Natural killer cell (primary cell): Measurements from ENCODE around the gene RUNX2. TPM values are rescaled to one million over a fixed set of nuclear protein-coding genes. Genes with fewer than 3 reads are reported as not detected.

Experiments
- ATAC-seq, 3 donors: fragments of 150-1000 bp in 2 of 3; fragments of 200-7000 bp in 1 of 3; cut with Tn5 transposase; 1 replicate in 1 of 3; 2 replicates in 2 of 3; pipeline ENCODE4 v1.10.0; 2021; ENCODE audit warnings: mild to moderate bottlenecking in 2 of 3, moderate library complexity in 2 of 3
- DNase-seq, 2 donors: peaks; one replicate each; pipeline versions ENCODE4 v3.0.0 to v3.0.0-alpha.2; 2013 to 2021; ENCODE audit warnings: mixed read lengths in 1 of 2
- H3K27ac ChIP-seq: one replicate; pipeline ENCODE4 v1.5.1; 2013; ENCODE audit warnings: mild to moderate bottlenecking, low read length
- H3K27me3 ChIP-seq: one replicate; pipeline ENCODE4 v1.6.1; 2013; ENCODE audit warnings: low read length; ENCODE audit not compliant: control insufficient read depth, insufficient read depth
- H3K36me3 ChIP-seq: one replicate; pipeline ENCODE4 v1.6.1; 2013; ENCODE audit warnings: low read length; ENCODE audit not compliant: control insufficient read depth, insufficient read depth
- H3K4me1 ChIP-seq: one replicate; pipeline ENCODE4 v1.6.1; 2013; ENCODE audit warnings: low read length; ENCODE audit not compliant: control insufficient read depth, insufficient read depth
- H3K4me3 ChIP-seq: one replicate; pipeline ENCODE4 v1.5.1; 2013; ENCODE audit warnings: low read length
- H3K9me3 ChIP-seq: one replicate; pipeline ENCODE4 v1.6.1; 2013; ENCODE audit warnings: low read length; ENCODE audit not compliant: control insufficient read depth, insufficient read depth
- H3K27ac Mint-ChIP-seq, 2 donors: one replicate each; pipeline ENCODE4 v1.8.0; 2022; ENCODE audit warnings: mild to moderate bottlenecking in 2 of 2, mixed read lengths in 2 of 2, moderate library complexity in 1 of 2
- H3K27me3 Mint-ChIP-seq, 2 donors: one replicate each; pipeline ENCODE4 v1.8.0; 2022; ENCODE audit warnings: low read depth in 2 of 2, mixed read lengths in 2 of 2
- H3K36me3 Mint-ChIP-seq: one replicate; pipeline ENCODE4 v1.8.0; 2022; ENCODE audit warnings: mixed read lengths
- H3K4me1 Mint-ChIP-seq, 2 donors: one replicate each; pipeline ENCODE4 v1.8.0; 2022; ENCODE audit warnings: mixed read lengths in 2 of 2
- H3K4me3 Mint-ChIP-seq: one replicate; pipeline ENCODE4 v1.8.0; 2022; ENCODE audit warnings: mild to moderate bottlenecking, moderate library complexity, mixed read lengths
- H3K9me3 Mint-ChIP-seq, 2 donors: one replicate each; pipeline ENCODE4 v1.8.0; 2022; ENCODE audit warnings: mixed read lengths in 2 of 2
- WGBS: methylation state at CpG from one replicate; pipeline ENCODE4 v1.1.7; 2013; ENCODE audit warnings: missing lambda C conversion rate; ENCODE audit not compliant: insufficient coverage; 5-methylcytosine and 5-hydroxymethylcytosine counted together
- intact Hi-C: fragments of 100-400 bp; cut with micrococcal nuclease; formaldehyde crosslinking; loops from one replicate; pipeline ENCODE4 v1.14.2; 2022
- total RNA-seq, 4 donors: library from RNA; stranded (reverse); fragments of 120-200 nt in 1 of 4; gene quantifications; one replicate each; pipeline versions ENCODE4 v1.2.3 to v1.2.4, GENCODE V29; 2013 to 2022
- TF ChIP-seq, protein P1 (sequence below): fragments of 200-600 bp; IDR thresholded peaks from one replicate; pipeline ENCODE4 v1.8.0; 2022; ENCODE audit warnings: antibody characterized with exemption

The RUNX2 gene
- total RNA-seq, 3 donors from 2014 or later (not counting 1 experiment from before 2014, with no cell fraction given), result 5.0 to 19.2 (median 7.0) TPM

DNA sequence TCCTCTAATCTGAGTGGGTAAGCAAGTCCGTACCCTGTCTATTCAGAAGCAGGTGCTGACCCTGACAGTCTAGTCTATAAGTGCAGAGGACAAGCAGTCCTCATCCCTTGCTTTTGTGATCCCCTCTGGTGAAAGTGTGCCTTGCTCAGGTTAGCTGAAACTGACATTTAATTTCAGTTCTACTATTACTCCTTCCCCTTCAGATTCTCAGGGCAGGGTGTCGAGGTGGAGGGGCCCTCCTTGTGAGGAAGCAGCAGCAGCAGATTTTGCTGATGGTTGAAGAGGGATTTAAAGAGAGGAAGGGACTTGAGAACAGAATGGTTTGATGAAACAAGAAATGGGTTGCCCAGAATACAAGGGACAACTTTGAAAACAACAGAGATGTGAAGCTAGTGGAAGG is 378.2 kb downstream of the RUNX2 start:
- H3K4me1 ChIP-seq, result peaks cover 12% of the 10 kb centered on the region
- no peak overlapping the region for H3K4me3 ChIP-seq
- DNase-seq, result no peak
- intact Hi-C loops, result no loop called here
- WGBS, result 35% methylated on average over 2 of the region's 2 CpGs
- Mint-ChIP-seq H3K9me3 (no peaks in the 10 kb centered on the region), H3K4me3 (no peak overlapping the region), H3K4me1 (peaks cover 0 to 6% of the 10 kb centered on the region in 2 donors), H3K36me3 (no peaks in the 10 kb centered on the region), H3K27me3 (peaks cover 0 to 7% of the 10 kb centered on the region in 2 donors), H3K27ac (no peak overlapping the region)
- no peaks in the 10 kb centered on the region for H3K9me3 ChIP-seq
- ATAC-seq, result no peak
- H3K36me3 ChIP-seq, result no peaks in the 10 kb centered on the region
- H3K27me3 ChIP-seq, result no peaks in the 10 kb centered on the region
- TF ChIP-seq, protein P1, sequence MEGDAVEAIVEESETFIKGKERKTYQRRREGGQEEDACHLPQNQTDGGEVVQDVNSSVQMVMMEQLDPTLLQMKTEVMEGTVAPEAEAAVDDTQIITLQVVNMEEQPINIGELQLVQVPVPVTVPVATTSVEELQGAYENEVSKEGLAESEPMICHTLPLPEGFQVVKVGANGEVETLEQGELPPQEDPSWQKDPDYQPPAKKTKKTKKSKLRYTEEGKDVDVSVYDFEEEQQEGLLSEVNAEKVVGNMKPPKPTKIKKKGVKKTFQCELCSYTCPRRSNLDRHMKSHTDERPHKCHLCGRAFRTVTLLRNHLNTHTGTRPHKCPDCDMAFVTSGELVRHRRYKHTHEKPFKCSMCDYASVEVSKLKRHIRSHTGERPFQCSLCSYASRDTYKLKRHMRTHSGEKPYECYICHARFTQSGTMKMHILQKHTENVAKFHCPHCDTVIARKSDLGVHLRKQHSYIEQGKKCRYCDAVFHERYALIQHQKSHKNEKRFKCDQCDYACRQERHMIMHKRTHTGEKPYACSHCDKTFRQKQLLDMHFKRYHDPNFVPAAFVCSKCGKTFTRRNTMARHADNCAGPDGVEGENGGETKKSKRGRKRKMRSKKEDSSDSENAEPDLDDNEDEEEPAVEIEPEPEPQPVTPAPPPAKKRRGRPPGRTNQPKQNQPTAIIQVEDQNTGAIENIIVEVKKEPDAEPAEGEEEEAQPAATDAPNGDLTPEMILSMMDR, result no peak
- H3K27ac ChIP-seq, result no peak overlapping the region

DNA sequence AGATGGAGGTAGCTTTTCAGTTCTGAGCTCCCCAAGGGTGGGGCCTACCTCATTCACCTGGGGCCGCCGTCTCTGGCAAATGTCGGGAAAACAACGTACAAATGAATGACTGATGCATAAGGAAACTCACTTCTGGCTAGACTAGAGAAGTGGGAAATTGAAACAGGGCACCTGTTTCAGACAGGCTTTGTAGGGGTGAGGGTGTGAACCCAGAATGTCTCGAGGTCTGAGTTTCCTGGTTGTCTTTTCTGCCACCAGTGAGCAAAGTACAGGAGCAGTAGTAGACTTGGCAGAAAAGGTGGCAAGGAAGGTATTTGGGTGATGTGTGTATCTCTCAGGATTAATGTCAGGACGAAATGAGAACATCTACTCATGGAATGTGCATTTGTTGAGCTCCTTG is 379.0 kb downstream of the RUNX2 start:
- Mint-ChIP-seq H3K27ac (no peak overlapping the region), H3K9me3 (no peaks in the 10 kb centered on the region), H3K36me3 (no peaks in the 10 kb centered on the region), H3K4me1 (peaks cover 0 to 6% of the 10 kb centered on the region in 2 donors), H3K27me3 (peaks cover 0 to 7% of the 10 kb centered on the region in 2 donors), H3K4me3 (no peak overlapping the region)
- H3K27me3 ChIP-seq, result no peaks in the 10 kb centered on the region
- H3K9me3 ChIP-seq, result no peaks in the 10 kb centered on the region
- TF ChIP-seq, protein P1, result no peak
- no peak for DNase-seq
- no peak overlapping the region for H3K4me3 ChIP-seq
- ATAC-seq, result no peak
- H3K27ac ChIP-seq, result no peak overlapping the region
- intact Hi-C loops, result no loop called here
- H3K36me3 ChIP-seq, result no peaks in the 10 kb centered on the region
- WGBS, result 62% methylated on average over 6 of the region's 6 CpGs
- peaks cover 12% of the 10 kb centered on the region for H3K4me1 ChIP-seq

DNA sequence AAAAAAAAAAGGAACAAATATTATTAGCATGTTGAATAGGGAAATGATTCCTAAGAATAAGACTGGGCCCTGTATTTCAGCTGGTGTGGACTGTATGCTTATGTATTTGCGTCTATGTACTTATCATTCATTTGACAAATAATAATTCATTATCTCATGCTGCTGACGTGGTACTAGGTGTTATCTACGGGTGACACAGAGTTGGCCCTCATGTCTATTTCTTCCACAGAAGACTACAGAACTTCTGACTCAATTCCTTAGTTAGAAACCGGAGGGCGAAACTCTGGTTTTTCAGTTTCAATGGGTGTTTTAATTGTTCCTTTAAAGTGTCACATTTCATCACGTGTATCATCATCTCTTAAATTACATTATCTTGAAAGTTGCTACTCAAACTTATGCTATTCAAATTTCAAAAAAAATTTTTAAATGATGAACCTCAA is 381.7 kb downstream of the RUNX2 start:
- Mint-ChIP-seq H3K36me3 (no peaks in the 10 kb centered on the region), H3K4me3 (no peak overlapping the region), H3K27ac (no peak overlapping the region), H3K27me3 (peaks cover 0 to 19% of the 10 kb centered on the region in 2 donors), H3K9me3 (no peaks in the 10 kb centered on the region), H3K4me1 (peaks cover 0 to 16% of the 10 kb centered on the region in 2 donors)
- no peak overlapping the region for H3K27ac ChIP-seq
- H3K36me3 ChIP-seq, result no peaks in the 10 kb centered on the region
- no peaks in the 10 kb centered on the region for H3K27me3 ChIP-seq
- intact Hi-C loops, result no loop called here
- no peak for DNase-seq
- ATAC-seq, result no peak
- WGBS, result 75% methylated on average over 5 of the region's 6 CpGs
- H3K4me3 ChIP-seq, result no peak overlapping the region
- H3K9me3 ChIP-seq, result no peaks in the 10 kb centered on the region
- H3K4me1 ChIP-seq, result peaks cover 21% of the 10 kb centered on the region
- TF ChIP-seq, protein P1, result no peak

DNA sequence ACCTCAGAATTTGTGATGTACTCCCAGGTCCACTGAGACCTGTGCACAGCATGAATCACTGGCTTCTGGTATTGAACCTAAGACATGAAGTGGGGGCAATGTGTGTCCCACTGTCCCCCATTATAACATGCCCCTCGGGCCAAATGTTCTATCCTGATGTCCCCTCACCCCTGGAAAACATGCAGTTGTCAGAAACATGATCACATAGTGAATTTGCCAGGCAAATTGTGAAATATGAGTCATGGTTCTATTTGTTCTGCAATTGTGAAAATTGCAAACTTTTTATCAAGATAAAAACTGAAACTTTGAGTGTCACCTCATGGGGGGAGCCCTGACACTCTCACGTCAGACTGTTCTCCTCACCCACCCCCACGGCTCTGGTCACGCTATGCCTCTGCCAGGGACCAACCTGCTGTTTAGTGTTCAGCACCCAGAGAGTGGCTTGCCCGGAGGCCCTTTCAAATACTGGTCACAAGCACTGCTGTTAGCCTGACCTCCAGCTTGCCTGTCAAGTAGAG is 382.2 kb downstream of the RUNX2 start:
- ATAC-seq, result peak in 2 of 3 donors; percentile 49 to 61
- Histone ChIP-seq H3K36me3 (no peaks in the 10 kb centered on the region), H3K27ac (no peak overlapping the region), H3K27me3 (no peaks in the 10 kb centered on the region), H3K9me3 (no peaks in the 10 kb centered on the region), H3K4me1 (peaks cover 21% of the 10 kb centered on the region), H3K4me3 (no peak overlapping the region)
- no peaks in the 10 kb centered on the region for H3K36me3 Mint-ChIP-seq
- intact Hi-C loops, result no loop called here
- peak in 1 of 2 donors; percentile 38 for DNase-seq
- peaks cover 0 to 20% of the 10 kb centered on the region in 2 donors for H3K27me3 Mint-ChIP-seq
- no peak overlapping the region for H3K27ac Mint-ChIP-seq
- H3K4me1 Mint-ChIP-seq, result peaks cover 0 to 19% of the 10 kb centered on the region in 2 donors
- TF ChIP-seq, protein P1, result no peak
- H3K9me3 Mint-ChIP-seq, result no peaks in the 10 kb centered on the region
- H3K4me3 Mint-ChIP-seq, result no peak overlapping the region
- WGBS, result 44% methylated on average over 5 of the region's 5 CpGs
